Osteoblast (primary cell): ENCODE results near the gene DCC. TPM values are rescaled to one million over a fixed set of nuclear protein-coding genes. Genes with fewer than 3 reads are reported as not detected.

ENCODE experiments used
- DNase-seq: peaks from one replicate; pipeline ENCODE4 v3.0.0; 2011; ENCODE audit warnings: low spot score, mixed read lengths; ENCODE audit not compliant: insufficient read length; ENCODE audit errors: missing footprints
- H2AFZ ChIP-seq: 2 replicates; pipeline ENCODE4 v1.6.0; 2011; ENCODE audit warnings: mild to moderate bottlenecking, low read length
- H3K27ac ChIP-seq: 2 replicates; pipeline ENCODE4 v1.5.1; 2011; ENCODE audit warnings: mild to moderate bottlenecking, low read depth, low read length, moderate library complexity
- H3K27me3 ChIP-seq: 2 replicates; pipeline ENCODE4 v1.6.0; 2012; ENCODE audit warnings: mild to moderate bottlenecking, control low read depth, inconsistent platforms, low read length, moderate library complexity; ENCODE audit not compliant: insufficient read depth
- H3K36me3 ChIP-seq: 2 replicates; pipeline ENCODE4 v1.5.1; 2011; ENCODE audit warnings: mild to moderate bottlenecking, low read length, control low read depth, moderate library complexity; ENCODE audit not compliant: insufficient read depth
- H3K4me1 ChIP-seq: 2 replicates; pipeline ENCODE4 v1.5.1; 2011; ENCODE audit warnings: mild to moderate bottlenecking, low read length, control low read depth, moderate library complexity; ENCODE audit not compliant: insufficient read depth
- H3K4me2 ChIP-seq: 2 replicates; pipeline ENCODE4 v1.6.0; 2011; ENCODE audit warnings: mild to moderate bottlenecking, low read length; ENCODE audit not compliant: insufficient read depth
- H3K4me3 ChIP-seq: fragments of 200-600 bp; sonication (generic); 3 replicates; pipeline ENCODE4 v1.5.1; 2012; ENCODE audit warnings: mild to moderate bottlenecking, low read length, inconsistent platforms; ENCODE audit not compliant: insufficient read depth
- H3K79me2 ChIP-seq: 2 replicates; pipeline ENCODE4 v1.6.0; 2012; ENCODE audit warnings: mild to moderate bottlenecking, low read length, control low read depth, inconsistent platforms; ENCODE audit not compliant: insufficient read depth
- H3K9me3 ChIP-seq: 2 replicates; pipeline ENCODE4 v1.5.1; 2011; ENCODE audit warnings: low read depth, low read length, control low read depth
- H4K20me1 ChIP-seq: 2 replicates; pipeline ENCODE4 v1.6.0; 2012; ENCODE audit warnings: mild to moderate bottlenecking, low read length, control low read depth; ENCODE audit not compliant: insufficient read depth
- CTCF ChIP-seq: IDR thresholded peaks from 2 replicates; pipeline ENCODE4 v1.5.1; 2011; ENCODE audit warnings: mild to moderate bottlenecking, low read depth, low read length, moderate library complexity; ENCODE audit errors: extremely low read depth
- total RNA-seq: library from RNA; depleted of rRNA; stranded (reverse); fragments of >200 nt; gene quantifications from 2 replicates; pipeline ENCODE4 v1.2.3, GENCODE V29; 2012

The DCC gene
- total RNA-seq, 1 donor: not detected

- no peak for DNase-seq
- no peaks in the 10 kb centered on the region for H3K79me2 ChIP-seq
- H4K20me1 ChIP-seq: no peaks in the 10 kb centered on the region
- H3K27me3 ChIP-seq: no peaks in the 10 kb centered on the region
- no peak overlapping the region for H3K4me2 ChIP-seq
- H3K27ac ChIP-seq: no peak overlapping the region
- no peaks in the 10 kb centered on the region for H3K4me1 ChIP-seq
- no peak for TF ChIP-seq CTCF
- H3K4me3 ChIP-seq: no peak overlapping the region
- H2AFZ ChIP-seq: no peak overlapping the region
- H3K9me3 ChIP-seq: no peaks in the 10 kb centered on the region
- no peaks in the 10 kb centered on the region for H3K36me3 ChIP-seq
Observed at GRCh38 chr18:52781113-52781512, 441.1 kb downstream of the DCC start.

GRCh38 chr18:52791321-52791720, 451.3 kb downstream of the DCC start:
- DNase-seq: no peak
- H4K20me1 ChIP-seq: no peaks in the 10 kb centered on the region
- no peak overlapping the region for H3K4me2 ChIP-seq
- H3K9me3 ChIP-seq: no peaks in the 10 kb centered on the region
- H2AFZ ChIP-seq: no peak overlapping the region
- H3K4me3 ChIP-seq: no peak overlapping the region
- H3K79me2 ChIP-seq: no peaks in the 10 kb centered on the region
- no peaks in the 10 kb centered on the region for H3K4me1 ChIP-seq
- H3K36me3 ChIP-seq: no peaks in the 10 kb centered on the region
- H3K27me3 ChIP-seq: no peaks in the 10 kb centered on the region
- H3K27ac ChIP-seq: no peak overlapping the region
- TF ChIP-seq CTCF: no peak

- H4K20me1 ChIP-seq: no peaks in the 10 kb centered on the region
- H3K4me3 ChIP-seq: no peak overlapping the region
- no peaks in the 10 kb centered on the region for H3K4me1 ChIP-seq
Observed at GRCh38 chr18:52812834-52813233, 472.8 kb downstream of the DCC start.

GRCh38 chr18:52813635-52814416, 473.8 kb downstream of the DCC start:
- Histone ChIP-seq H3K36me3 (no peaks in the 10 kb centered on the region), H3K4me2 (no peak overlapping the region), H3K27ac (no peak overlapping the region), H3K9me3 (no peaks in the 10 kb centered on the region), H2AFZ (no peak overlapping the region), H3K27me3 (no peaks in the 10 kb centered on the region), H3K4me1 (no peaks in the 10 kb centered on the region), H3K4me3 (no peak overlapping the region), H4K20me1 (no peaks in the 10 kb centered on the region), H3K79me2 (no peaks in the 10 kb centered on the region)
- TF ChIP-seq CTCF: no peak
- DNase-seq: no peak

More at GRCh38 chr18:52812834-52813233, 472.8 kb downstream of the DCC start:
- no peak overlapping the region for H3K4me2 ChIP-seq
- no peak overlapping the region for H3K27ac ChIP-seq
- H3K79me2 ChIP-seq: no peaks in the 10 kb centered on the region
- no peak for DNase-seq
- no peak for TF ChIP-seq CTCF
- H2AFZ ChIP-seq: no peak overlapping the region
- H3K9me3 ChIP-seq: no peaks in the 10 kb centered on the region
- no peaks in the 10 kb centered on the region for H3K27me3 ChIP-seq
- no peaks in the 10 kb centered on the region for H3K36me3 ChIP-seq
